HCT116 (cell line): ENCODE data around the gene TP53TG5. TPM values are rescaled to one million over a fixed set of nuclear protein-coding genes. Genes with fewer than 3 reads are reported as not detected.

Source experiments
- ATAC-seq: fragments of 200-7000 bp; cut with Tn5 transposase; 2 replicates; pipeline ENCODE4 v1.9.1; 2020; ENCODE audit warnings: mild to moderate bottlenecking, moderate library complexity
- BruUV-seq: library from RNA; stranded (reverse); fragments of 400-500 nt; replicated peaks from 2 replicates; lab custom pipeline; 2021; lab: Mats Ljungman, UMichigan
- CTCF ChIA-PET: fragments of 300-600 bp; sonication (Branson Sonifier 250); formaldehyde crosslinking; loops from one replicate; lab custom pipeline; 2021; ENCODE audit warnings: antibody characterized with exemption; lab: Charles Lee
- POLR2A ChIA-PET: fragments of 300-600, 350-600 bp; sonication (Branson Sonifier 250); formaldehyde crosslinking; loops from one replicate; lab custom pipeline; 2021; ENCODE audit warnings: antibody characterized with exemption; lab: Charles Lee
- RAD21 ChIA-PET, 2 experiments: fragments of 300-600 bp; sonication (Branson Sonifier 250); formaldehyde crosslinking; loops; one replicate each; lab custom pipeline; 2023; ENCODE audit warnings: low total read pairs in 2 of 2; ENCODE audit not compliant: uncharacterized antibody in 2 of 2, unreplicated experiment in 2 of 2, low non-redundant PET in 1 of 2; lab: Charles Lee
- DNase-seq: peaks from one replicate; pipeline ENCODE4 v3.0.0-alpha.2; 2010; ENCODE audit warnings: low read depth, low spot score
- H2AFZ ChIP-seq: fragments of 200-600 bp; shearing (Covaris generic), sonication (generic); 2 replicates; pipeline ENCODE4 v1.6.1; 2017; ENCODE audit warnings: low read depth, mixed run types, mixed read lengths, antibody characterized with exemption, low read length; ENCODE audit not compliant: poor library complexity, severe bottlenecking
- H3K27ac ChIP-seq: 2 replicates; pipeline ENCODE4 v1.5.1; 2012; ENCODE audit warnings: low read depth, low read length
- H3K27me3 ChIP-seq: fragments of 200-600 bp; sonication (generic); 2 replicates; pipeline ENCODE4 v1.6.1; 2016; ENCODE audit warnings: mixed run types, low read length, mixed read lengths; ENCODE audit not compliant: insufficient read depth
- H3K36me3 ChIP-seq, 2 experiments: fragments of 200-500 bp in 1 of 2; fragments of 200-600 bp in 1 of 2; sonication (Bioruptor generic) in 1 of 2; sonication (generic) in 1 of 2; 2 replicates each; pipeline versions ENCODE4 v1.5.1 to v1.6.1; 2014 to 2016; ENCODE audit warnings: low read length in 2 of 2, inconsistent platforms in 1 of 2, mixed read lengths in 1 of 2, mixed run types in 1 of 2; ENCODE audit not compliant: insufficient read depth in 2 of 2, control insufficient read depth in 1 of 2
- H3K4me1 ChIP-seq, 2 experiments: fragments of 200-600 bp in 1 of 2; sonication (generic) in 1 of 2; 2 replicates each; pipeline versions ENCODE4 v1.5.1 to v1.6.1; 2012 to 2017; ENCODE audit warnings: low read length in 2 of 2, inconsistent platforms in 1 of 2, mild to moderate bottlenecking in 1 of 2, mixed read lengths in 1 of 2, mixed run types in 1 of 2, moderate library complexity in 1 of 2; ENCODE audit not compliant: insufficient read depth in 2 of 2, control insufficient read depth in 1 of 2
- H3K4me2 ChIP-seq: fragments of 200-600 bp; sonication (generic); 2 replicates; pipeline ENCODE4 v1.6.1; 2017; ENCODE audit warnings: mixed run types, low read length, mixed read lengths
- H3K4me3 ChIP-seq, 2 experiments: fragments of 200-600 bp in 1 of 2; sonication (generic) in 1 of 2; replicated peaks in 1 of 2; 2 replicates each; pipeline ENCODE4 v1.5.1; 2011 to 2016; ENCODE audit warnings: low read length in 2 of 2, control low read depth in 1 of 2, low read depth in 1 of 2, mild to moderate bottlenecking in 1 of 2, mixed read lengths in 1 of 2, mixed run types in 1 of 2
- H3K79me2 ChIP-seq: fragments of 200-600 bp; sonication (generic); 2 replicates; pipeline ENCODE4 v1.6.1; 2017; ENCODE audit warnings: mild to moderate bottlenecking, mixed run types, low read length, moderate library complexity, mixed read lengths; ENCODE audit not compliant: insufficient read depth
- H3K9ac ChIP-seq: fragments of 200-600 bp; sonication (generic); 2 replicates; pipeline ENCODE4 v1.6.1; 2016; ENCODE audit warnings: low read length, mixed read lengths
- H3K9me2 ChIP-seq: fragments of 200-600 bp; sonication (generic), shearing (Covaris generic); 2 replicates; pipeline ENCODE4 v1.6.1; 2017; ENCODE audit warnings: mixed run types, mild to moderate bottlenecking, moderate library complexity; ENCODE audit not compliant: insufficient read depth
- H3K9me3 ChIP-seq, 2 experiments: fragments of 200-500 bp in 1 of 2; fragments of 200-600 bp in 1 of 2; sonication (Bioruptor generic) in 1 of 2; sonication (generic) in 1 of 2; 2 replicates each; pipeline ENCODE4 v1.6.1; 2014 to 2017; ENCODE audit warnings: low read length in 2 of 2, mixed read lengths in 2 of 2, inconsistent platforms in 1 of 2, low read depth in 1 of 2, mild to moderate bottlenecking in 1 of 2, mixed run types in 1 of 2, moderate library complexity in 1 of 2; ENCODE audit not compliant: control insufficient read depth in 1 of 2, insufficient read depth in 1 of 2
- H4K20me1 ChIP-seq: fragments of 200-600 bp; sonication (generic), shearing (Covaris generic); 2 replicates; pipeline ENCODE4 v1.6.1; 2017; ENCODE audit warnings: mixed run types, mild to moderate bottlenecking, moderate library complexity; ENCODE audit not compliant: insufficient read depth
- EGR1 ChIP-seq: IDR thresholded peaks from 2 replicates; pipeline ENCODE4 v1.6.1; 2012; ENCODE audit warnings: low read depth
- EZH2phosphoT487 ChIP-seq: fragments of 200-600 bp; IDR thresholded peaks from 2 replicates; pipeline ENCODE4 v1.6.1; 2018; ENCODE audit warnings: antibody characterized with exemption, borderline replicate concordance
- FOSL1 ChIP-seq: IDR thresholded peaks from 2 replicates; pipeline ENCODE4 v1.6.1; 2012; ENCODE audit warnings: low read depth
- MAX ChIP-seq: IDR thresholded peaks from 2 replicates; pipeline ENCODE4 v1.6.1; 2012
- SIN3A ChIP-seq: IDR thresholded peaks from 2 replicates; pipeline ENCODE4 v1.6.1; 2012; ENCODE audit warnings: low read depth
- SP1 ChIP-seq: IDR thresholded peaks from 2 replicates; pipeline ENCODE4 v1.6.1; 2012; ENCODE audit warnings: low read depth
- SRF ChIP-seq: IDR thresholded peaks from 2 replicates; pipeline ENCODE4 v1.6.1; 2012; ENCODE audit warnings: low read depth
- YY1 ChIP-seq: IDR thresholded peaks from 2 replicates; pipeline ENCODE4 v1.6.1; 2011; ENCODE audit warnings: low read length, low read depth, moderate library complexity, mild to moderate bottlenecking; ENCODE audit not compliant: insufficient replicate concordance; ENCODE audit errors: extremely low read depth
- ZFX ChIP-seq: fragments of 450-650 bp; IDR thresholded peaks from 2 replicates; pipeline ENCODE4 v1.6.1; 2017
- intact Hi-C: fragments of 100-400 bp; cut with micrococcal nuclease; formaldehyde crosslinking; loops from 2 replicates; pipeline ENCODE4 v1.10.0; 2022
- total RNA-seq: library from RNA; stranded (reverse); gene quantifications from one replicate; pipeline ENCODE4 v1.2.1, GENCODE V29; 2021; ENCODE audit not compliant: unreplicated experiment
- TF ChIP-seq, protein P1 (sequence below): IDR thresholded peaks from 2 replicates; pipeline ENCODE4 v1.6.1; 2011; ENCODE audit warnings: mild to moderate bottlenecking, low read length, moderate library complexity; ENCODE audit not compliant: insufficient replicate concordance; ENCODE audit errors: extremely low read depth

TP53TG5 gene
- total RNA-seq, 1 experiment from 2014 or later: 0.76 TPM

DNA sequence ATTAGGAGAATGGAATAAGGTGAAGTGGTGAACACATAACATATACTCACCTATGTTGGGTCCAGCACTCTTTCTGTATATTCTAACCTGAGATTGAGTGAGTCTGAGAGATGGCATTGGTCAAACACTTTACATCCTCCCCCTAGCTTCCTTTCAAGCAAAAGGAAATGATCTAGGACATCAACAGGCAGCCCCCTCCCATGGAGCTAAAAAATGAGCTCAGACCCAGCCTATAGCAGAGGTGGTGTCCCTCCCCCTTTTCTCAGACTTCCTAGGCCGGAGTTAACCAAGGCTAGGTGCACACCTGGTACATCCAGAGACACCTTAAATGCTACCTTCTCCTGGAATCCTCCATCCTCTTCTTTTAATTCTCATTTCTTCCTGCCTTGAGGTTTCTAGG lies 24.4 kb downstream of the TP53TG5 start:
- no peaks in the 10 kb centered on the region for H3K9me3 ChIP-seq
- H3K79me2 ChIP-seq: no peaks in the 10 kb centered on the region
- RAD21 ChIA-PET: no interaction called here
- no peak overlapping the region for H3K4me3 ChIP-seq
- H2AFZ ChIP-seq: no peak overlapping the region
- no peaks in the 10 kb centered on the region for H4K20me1 ChIP-seq
- H3K27ac ChIP-seq: no peak overlapping the region
- TF ChIP-seq EZH2phosphoT487 (no peak), EGR1 (no peak), SP1 (no peak), FOSL1 (no peak), ZFX (no peak), MAX (no peak), SIN3A (no peak), YY1 (no peak), SRF (no peak)
- TF ChIP-seq, protein P1, sequence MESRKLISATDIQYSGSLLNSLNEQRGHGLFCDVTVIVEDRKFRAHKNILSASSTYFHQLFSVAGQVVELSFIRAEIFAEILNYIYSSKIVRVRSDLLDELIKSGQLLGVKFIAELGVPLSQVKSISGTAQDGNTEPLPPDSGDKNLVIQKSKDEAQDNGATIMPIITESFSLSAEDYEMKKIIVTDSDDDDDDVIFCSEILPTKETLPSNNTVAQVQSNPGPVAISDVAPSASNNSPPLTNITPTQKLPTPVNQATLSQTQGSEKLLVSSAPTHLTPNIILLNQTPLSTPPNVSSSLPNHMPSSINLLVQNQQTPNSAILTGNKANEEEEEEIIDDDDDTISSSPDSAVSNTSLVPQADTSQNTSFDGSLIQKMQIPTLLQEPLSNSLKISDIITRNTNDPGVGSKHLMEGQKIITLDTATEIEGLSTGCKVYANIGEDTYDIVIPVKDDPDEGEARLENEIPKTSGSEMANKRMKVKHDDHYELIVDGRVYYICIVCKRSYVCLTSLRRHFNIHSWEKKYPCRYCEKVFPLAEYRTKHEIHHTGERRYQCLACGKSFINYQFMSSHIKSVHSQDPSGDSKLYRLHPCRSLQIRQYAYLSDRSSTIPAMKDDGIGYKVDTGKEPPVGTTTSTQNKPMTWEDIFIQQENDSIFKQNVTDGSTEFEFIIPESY: no peak
- TF ChIP-seq, all 23 proteins: peak for 0
- H3K4me2 ChIP-seq: no peak overlapping the region
- ATAC-seq (no peak), DNase-seq (no peak)
- ChIA-PET POLR2A (no interaction called here), CTCF (interaction anchor here (2.5 kb wide), 1 partner anchor 9 kb away, joined by 11 read pairs; the partner anchor contains the start of gene SYS1)
- no peaks in the 10 kb centered on the region for H3K9me2 ChIP-seq
- H3K9ac ChIP-seq: no peak overlapping the region
- H3K27me3 ChIP-seq: no peaks in the 10 kb centered on the region
- no TSS peak for BruUV-seq
- H3K36me3 ChIP-seq: no peaks in the 10 kb centered on the region
- peaks cover 34 to 48% of the 10 kb centered on the region in 2 experiments for H3K4me1 ChIP-seq
- intact Hi-C loops: no loop called here
